Endothelial cell of hepatic sinusoid (primary cell): Measurements from ENCODE around the gene EIF3M.

Experiments used
- in situ Hi-C: cut with HindIII; loops from 2 replicates; pipeline ENCODE4 v1.10.0; 2017; ENCODE audit warnings: low sequenced_read_pairs

EIF3M gene

GRCh38 chr11:32583459-32584271, at the start of gene EIF3M:
Gene EIF3M, plus strand, starts transcription at chr11:32583831. Its CDS starts 57 bp downstream, at chr11:32583888.
- in situ Hi-C loops, result loop anchor here (5.0 to 25.0 kb wide), 2 partner anchors 151 to 246 kb away; no protein-coding TSS in a partner anchor

DNA sequence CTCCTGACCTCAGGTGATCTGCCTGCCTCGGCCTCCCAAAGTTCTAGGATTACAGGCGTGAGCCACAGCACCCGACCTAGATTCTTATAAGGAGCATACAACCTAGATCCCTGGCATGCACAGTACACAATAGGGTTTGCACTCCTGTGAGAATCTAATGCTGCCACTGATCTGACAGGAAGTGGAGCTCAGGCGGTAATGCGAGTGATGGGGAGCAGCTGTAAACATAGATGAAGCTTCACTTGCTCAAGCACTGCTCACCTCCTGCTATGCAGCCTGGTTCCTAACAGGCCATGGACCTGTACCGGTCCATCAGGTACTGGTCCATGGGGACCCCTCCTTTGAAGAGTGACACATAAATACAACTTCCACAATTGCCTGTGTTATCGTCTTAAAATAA, 44.8 kb upstream of the EIF3M start:
- in situ Hi-C loops, result no loop called here

DNA sequence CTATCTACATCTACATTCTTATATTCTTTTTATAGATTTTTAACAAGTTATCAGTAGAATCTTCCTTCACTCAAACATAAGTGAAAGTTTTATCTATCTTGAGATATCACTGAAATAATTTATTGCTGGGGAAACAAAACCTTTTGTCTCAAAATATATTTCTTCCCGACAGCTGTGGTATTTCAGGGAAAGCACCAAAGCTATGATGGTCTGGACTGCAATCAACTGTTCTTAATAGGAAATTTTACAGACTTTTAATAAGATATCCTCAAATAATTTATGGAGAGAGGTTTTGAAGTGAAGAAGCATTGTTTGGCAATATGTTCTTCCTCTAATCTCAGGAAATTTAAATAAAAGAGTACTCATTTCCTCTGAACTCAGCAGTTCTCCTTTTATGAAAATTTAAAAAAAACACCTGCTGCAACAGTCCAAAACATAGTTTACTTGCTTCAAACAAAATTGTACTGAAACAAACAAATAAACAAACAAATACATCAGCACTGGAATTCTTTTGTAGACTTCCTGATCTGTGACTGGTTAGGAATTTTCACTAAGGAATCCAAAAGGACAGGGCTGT, 33.9 kb upstream of the EIF3M start:
- in situ Hi-C loops, result no loop called here

GRCh38 chr11:32550207-32550606, 33.4 kb upstream of the EIF3M start:
- in situ Hi-C loops, result no loop called here

DNA sequence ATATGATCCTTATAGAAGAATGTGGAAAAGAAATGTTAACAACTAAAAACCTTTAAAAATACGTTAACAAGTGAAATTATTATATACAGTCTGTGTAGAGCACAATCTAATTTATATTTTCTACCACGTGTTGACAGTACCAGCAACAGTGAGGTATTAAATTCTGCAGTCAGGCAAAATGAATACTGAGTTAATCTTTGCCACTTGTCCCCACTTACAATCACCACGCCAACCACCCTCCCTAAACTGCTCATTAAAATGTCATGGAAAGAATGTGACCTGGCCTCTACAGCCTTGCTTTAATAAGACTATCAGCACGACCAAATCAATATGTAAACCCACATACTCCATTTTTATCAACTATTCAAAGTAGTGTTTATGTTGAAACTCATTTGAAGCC, 28.5 kb upstream of the EIF3M start:
- in situ Hi-C loops, result no loop called here

- in situ Hi-C loops, result no loop called here
Observed at GRCh38 chr11:32555895-32556294, 27.7 kb upstream of the EIF3M start.

DNA sequence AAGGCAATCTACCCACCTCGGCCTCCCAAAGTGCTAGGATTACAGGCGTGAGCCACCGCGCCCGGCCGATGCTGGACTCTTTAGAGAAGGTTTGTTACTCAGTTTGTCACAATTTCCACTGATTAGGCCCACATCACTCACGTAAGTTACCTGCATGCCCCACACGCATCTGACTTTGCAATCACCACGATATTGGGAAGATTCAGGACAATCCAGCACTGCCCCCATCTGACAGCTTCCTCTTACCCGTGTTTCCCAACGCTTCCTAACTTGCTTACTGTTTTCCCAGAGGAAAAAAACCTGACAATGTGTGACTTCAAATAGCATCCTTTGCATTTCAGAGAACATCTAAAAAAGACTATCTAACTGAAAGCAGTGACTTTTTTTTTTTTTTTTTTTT, 21.8 kb upstream of the EIF3M start:
- in situ Hi-C loops, result no loop called here

GRCh38 chr11:32562839-32563599, 20.6 kb upstream of the EIF3M start:
- in situ Hi-C loops, result no loop called here

- in situ Hi-C loops, result no loop called here
Observed at GRCh38 chr11:32563600-32563959, 20.1 kb upstream of the EIF3M start.

- in situ Hi-C loops, result no loop called here
Observed at GRCh38 chr11:32566517-32566916, 17.1 kb upstream of the EIF3M start.

DNA sequence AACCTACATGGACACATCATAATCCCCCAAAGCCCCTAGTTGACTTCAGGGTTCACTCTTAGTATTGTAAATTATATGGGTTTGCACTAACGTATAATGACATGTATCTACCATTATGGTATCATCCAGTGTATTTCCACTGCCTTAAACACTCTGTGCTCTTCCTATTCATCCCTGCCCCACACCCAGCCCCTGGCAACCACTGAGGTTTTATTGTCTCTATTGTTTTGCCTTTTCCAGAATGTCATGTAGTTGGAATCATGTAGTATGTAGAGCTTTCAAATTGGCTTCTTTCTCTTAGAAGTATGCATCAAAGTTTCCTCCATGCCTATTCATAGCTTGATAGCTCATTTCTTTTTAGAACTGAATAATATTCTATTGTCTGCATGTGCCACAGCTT, 16.5 kb upstream of the EIF3M start:
- in situ Hi-C loops, result no loop called here

- in situ Hi-C loops, result no loop called here
Observed at GRCh38 chr11:32569313-32569881, 14.2 kb upstream of the EIF3M start.

GRCh38 chr11:32571039-32571438, 12.6 kb upstream of the EIF3M start:
- in situ Hi-C loops, result no loop called here

- in situ Hi-C loops, result no loop called here
Observed at GRCh38 chr11:32573228-32573627, 10.4 kb upstream of the EIF3M start.

GRCh38 chr11:32574421-32574820, 9.2 kb upstream of the EIF3M start:
- in situ Hi-C loops, result no loop called here

DNA sequence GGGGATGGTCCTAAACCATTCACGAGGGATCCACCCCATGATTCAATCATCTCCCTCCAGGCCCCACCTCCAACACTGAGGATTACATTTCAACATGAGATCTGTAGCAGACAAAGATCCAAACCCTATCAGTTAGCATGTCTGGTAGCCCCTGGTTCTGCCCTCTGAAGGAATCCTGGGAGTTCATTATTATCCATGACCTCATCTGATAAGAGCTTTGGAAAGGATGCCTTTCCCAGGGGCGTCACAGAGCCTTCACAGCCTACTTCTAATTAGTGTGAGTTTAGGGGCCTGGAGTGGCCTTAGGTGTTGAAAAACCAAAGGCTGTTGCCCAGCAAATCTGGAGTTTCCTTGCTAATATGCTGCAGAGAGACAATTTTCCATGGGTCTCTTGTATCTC, 8.6 kb upstream of the EIF3M start:
- in situ Hi-C loops, result loop anchor here (25.0 kb wide), 1 partner anchor 238 kb away; no protein-coding TSS in a partner anchor

- in situ Hi-C loops, result loop anchor here (25.0 kb wide), 1 partner anchor 239 kb away; no protein-coding TSS in a partner anchor
Observed at GRCh38 chr11:32576456-32576855, 7.2 kb upstream of the EIF3M start.

GRCh38 chr11:32580967-32581366, 2.7 kb upstream of the EIF3M start:
- in situ Hi-C loops, result loop anchor here (5.0 to 25.0 kb wide), 2 partner anchors 149 to 244 kb away; no protein-coding TSS in a partner anchor

GRCh38 chr11:32581556-32581955, 2.1 kb upstream of the EIF3M start:
- in situ Hi-C loops, result loop anchor here (5.0 to 25.0 kb wide), 2 partner anchors 149 to 244 kb away; no protein-coding TSS in a partner anchor

DNA sequence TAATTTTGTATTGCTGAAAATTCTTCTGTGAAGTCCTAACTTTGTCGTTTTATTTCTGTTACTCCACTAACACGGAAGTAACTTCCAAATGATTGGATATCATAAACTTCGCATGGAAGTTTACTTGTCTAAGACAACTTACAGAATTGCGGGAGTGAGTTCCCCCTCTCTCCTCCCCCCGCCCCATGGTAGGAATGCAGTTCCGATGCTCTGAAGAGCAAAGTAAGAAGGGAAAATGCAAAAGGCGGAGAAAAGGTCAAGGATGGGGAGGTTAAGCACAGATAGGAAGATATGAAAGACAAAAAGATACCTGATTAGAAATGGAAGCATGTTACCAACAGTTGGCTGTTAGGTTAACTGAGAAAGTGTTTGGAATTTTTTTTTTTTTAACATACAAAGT, 1.3 kb downstream of the EIF3M start:
- in situ Hi-C loops, result loop anchor here (5.0 to 25.0 kb wide), 2 partner anchors 153 to 248 kb away; no protein-coding TSS in a partner anchor
